Measurements from ENCODE around the gene IRF1.

Gene IRF1

DNA sequence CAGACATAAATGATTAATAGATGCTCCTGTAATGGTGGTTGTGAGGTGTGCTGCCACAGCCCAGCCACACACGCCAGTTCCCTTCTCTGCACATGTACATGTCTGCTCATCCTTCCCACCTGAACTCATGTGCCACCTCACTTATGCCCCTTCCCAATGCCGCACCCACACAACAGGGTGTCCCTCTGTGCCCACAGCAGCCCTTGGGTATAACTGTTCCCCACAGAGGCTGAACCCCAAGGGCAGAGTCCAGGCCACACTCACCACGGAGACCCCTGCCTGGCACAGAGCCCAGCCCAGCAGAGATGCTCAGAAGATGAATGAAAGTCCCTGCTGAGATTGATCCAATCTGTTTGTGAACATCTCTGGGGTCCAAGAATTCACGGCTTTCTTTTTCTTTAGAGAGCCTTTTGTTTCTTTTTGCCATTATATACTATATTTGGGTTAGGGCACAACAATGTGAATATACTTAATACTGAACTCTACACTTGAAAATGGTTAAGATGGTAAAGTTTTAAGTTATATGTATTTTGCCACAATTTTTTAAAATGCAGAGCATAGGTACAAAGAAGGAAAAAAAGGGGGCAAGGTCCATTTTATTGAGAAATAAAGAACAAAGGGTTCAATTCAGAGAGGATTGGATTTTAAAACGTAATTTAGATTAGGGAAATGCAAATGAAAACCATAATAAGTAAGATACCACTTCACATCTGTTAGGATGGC lies 29.6 kb downstream of the IRF1 start:
- no peak for DNase-seq (ENCODE audit: low read depth)

DNA sequence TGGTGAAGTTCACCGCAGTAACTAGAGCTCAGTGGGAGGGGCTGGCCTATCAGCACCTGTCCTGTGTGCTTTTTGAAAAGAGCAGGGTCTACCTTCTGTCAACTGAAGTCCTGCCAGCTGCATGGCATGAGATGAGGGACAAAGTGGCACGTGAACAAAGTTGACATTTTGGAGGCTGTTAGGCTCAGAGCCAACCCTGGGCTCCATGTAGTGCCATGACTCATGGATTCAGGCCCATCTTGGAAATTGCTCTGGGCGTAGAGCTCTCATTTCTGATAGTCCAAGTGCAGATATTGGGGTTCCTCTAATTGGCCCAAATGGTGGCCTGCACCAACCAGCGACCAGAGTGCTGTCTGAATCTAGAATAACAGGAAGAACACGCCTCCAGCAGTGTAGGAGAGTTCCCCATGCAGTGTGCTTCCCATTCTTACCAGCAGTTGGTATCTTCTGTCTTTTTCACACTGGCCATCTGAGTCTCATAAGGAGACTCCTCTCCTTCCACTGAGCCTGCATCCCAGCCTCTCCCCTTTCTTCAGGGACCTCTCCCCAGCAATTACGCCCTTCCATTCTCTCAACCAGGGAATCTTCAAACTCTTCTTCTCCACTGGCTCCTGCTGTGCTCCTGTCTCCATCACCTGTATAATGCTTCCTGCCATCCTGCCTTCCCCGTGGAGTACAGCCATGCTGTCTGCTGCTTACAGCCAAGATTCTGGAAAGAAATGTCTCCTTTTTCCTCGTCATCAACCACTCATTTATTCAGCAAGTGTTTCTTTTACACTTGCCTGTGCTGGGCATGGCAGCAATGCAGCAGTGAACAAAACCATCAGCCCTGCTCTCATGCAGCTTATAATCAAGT lies 30.4 kb downstream of the IRF1 start:
- DNase-seq (ENCODE audit: low read depth), result no peak

DNA sequence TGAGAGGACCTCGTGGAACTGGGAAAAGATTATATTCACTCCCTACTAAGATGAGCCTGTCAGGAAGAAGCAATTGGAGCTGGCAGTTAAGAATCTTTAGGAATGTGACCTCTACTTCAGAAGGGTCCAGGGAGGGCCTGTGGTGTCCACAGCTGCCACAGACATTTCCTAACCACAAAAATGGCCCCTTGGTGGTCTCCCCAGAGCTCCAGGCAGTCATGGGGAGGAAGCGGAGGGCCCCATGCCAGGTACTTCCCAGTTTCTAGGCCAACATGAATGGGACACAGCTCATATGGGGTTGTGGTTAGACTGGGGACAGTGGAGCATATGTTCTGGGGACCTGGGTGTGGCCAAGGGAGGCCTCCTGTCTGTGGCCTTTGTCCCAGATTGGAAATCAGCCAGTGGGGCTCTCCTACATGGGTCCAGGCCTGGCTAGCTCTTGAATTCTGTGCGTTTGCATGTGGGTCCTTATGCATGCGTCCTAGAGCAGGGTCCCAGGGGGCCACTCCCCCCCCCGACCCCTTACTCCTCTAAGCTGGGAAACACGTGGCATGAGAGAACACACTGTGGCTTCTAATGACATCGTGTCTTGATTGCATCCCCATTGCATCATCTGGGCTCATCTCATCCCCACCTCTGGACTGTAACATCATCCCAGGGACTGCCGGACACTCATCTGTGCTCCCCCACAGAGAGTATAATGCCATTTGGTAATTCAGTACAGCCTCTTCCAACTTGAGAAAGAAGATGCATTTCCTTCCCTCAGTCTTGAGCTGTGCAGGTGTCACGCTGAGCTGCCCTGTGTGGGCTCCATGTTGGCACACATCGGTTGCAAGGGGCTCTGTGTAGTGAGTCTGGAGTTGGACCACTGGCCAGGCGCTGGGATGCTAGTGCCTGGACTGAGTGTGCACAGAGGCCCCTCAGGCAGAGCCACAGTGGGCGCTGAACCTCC lies 31.3 kb downstream of the IRF1 start:
- peak; percentile 93 for DNase-seq (ENCODE audit: low read depth)

DNA sequence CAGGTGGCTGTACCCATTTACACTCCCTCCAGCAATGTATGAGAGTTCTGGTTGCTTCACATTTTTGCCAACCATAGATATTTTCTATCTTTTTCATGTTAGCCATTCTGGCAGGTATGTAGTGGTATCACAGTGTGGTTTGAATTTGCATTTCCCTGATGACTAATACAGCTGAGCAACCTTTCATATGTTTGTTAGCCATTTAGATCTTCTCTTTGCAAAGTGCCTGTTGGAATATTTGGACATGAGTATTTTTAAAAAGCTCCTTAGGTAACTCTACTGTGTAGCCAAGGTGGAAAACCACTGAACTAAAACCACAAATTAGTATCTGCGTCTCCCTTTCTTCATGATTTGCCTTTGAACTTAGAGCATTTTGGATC lies 31.9 kb downstream of the IRF1 start:
- DNase-seq (ENCODE audit: low read depth), result no peak

DNA sequence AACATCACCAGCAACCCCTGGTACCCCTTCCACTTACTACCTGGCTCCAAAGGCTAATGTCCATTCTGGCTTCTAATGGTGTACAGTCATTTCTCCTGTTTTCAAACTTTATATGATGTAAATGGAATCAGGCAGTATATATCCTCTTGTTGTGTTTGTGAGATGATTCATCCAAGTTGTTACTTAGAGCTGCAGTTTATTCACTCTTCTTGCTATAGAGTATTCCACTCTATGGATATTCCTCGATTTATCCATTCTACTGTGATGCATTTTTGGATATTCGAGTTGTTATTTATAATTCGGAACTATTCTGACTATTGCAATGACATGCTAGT lies 32.4 kb downstream of the IRF1 start:
- no peak for DNase-seq (ENCODE audit: low read depth)

DNA sequence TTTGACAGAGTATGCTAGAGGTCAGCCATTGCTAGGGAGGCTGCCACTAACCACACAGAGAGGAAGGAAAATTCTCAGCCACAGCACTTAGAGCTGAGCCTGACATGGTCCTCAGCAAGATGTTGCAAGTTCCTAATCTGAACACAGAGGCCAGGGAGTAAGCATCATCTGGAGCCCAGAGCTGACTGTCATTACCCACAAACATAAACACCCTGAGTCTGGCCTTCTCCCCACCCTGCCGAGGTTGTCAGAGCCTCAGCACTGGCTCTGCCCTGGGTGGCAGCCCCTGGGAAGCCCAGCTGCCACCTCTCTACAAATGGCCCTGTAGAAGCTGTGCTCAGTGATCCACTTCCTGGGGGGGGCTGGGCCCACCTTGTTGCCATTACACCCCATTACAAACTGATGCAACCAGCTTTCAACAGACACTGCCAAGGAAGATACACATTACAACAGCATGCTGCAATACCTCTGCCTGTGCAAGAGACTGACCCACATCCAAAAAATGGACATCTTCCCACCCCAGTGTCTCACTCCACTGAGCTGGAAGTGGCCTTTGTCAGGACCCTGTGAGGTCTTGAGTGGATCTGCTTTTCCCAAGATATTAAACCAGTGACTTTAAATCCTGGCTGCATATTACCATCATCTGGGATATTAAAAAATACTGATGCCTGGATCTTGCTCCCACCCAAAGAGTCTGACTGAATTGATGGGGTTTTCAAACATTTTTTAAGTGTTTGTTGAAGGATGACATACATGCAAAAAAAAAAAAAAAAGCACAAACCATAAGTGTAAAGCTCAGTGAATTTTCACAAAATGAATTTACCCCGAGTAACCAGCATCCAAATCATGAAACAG lies 33.0 kb downstream of the IRF1 start:
- peak; percentile 94 for DNase-seq (ENCODE audit: low read depth)

DNA sequence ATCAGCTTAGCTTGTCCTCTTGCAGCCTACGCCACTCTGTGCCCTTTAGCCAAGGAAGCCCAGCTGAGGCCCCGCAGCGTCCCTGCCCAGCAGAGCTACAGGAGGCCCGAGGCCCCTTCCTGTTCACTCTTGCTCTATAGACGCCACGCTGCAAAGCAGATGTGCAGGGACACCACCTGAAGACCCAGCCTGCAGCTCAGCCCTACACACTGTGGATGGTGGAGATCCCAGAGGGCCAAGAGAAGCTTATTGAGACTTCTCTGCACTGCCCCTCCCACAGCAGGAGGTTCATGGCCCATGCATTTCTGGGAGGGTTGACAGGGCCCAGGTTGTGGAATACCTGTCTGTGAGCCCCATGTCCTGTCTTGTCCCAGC lies 33.6 kb downstream of the IRF1 start:
- DNase-seq (ENCODE audit: low read depth), result no peak

DNA sequence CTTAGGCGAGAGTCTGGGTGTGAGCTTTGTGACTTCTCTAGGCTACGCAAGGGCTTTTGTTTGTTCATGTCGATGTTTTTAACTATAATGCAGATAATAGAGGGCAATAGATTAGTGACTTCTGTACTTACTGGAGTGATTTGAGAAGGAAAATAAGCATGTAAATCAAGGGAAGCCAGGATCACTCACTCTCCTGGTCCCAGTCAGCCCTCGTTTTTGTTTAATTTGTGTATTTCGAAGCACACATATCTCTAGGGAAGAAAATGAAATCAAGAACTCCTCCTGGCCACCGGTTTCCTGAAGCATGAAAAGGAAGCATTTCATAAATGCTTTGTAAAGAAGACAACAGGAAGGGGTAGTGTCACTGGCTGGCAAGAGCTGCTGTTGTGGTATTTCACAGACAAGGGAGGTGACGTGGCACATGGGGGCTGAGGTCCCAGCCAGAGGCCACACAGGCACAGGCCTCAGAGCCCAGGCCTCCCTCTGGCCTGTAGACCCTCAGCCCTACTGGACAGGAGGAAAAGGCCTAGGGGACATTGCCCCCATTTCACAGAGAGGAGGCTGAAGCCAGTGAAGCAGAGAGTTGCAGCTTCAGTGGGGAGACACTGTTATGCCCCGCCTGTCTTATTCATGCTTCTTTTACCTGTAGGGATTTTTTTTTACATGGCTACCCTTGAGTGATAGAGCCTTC lies 34.1 kb downstream of the IRF1 start:
- no peak for DNase-seq (ENCODE audit: low read depth)

DNA sequence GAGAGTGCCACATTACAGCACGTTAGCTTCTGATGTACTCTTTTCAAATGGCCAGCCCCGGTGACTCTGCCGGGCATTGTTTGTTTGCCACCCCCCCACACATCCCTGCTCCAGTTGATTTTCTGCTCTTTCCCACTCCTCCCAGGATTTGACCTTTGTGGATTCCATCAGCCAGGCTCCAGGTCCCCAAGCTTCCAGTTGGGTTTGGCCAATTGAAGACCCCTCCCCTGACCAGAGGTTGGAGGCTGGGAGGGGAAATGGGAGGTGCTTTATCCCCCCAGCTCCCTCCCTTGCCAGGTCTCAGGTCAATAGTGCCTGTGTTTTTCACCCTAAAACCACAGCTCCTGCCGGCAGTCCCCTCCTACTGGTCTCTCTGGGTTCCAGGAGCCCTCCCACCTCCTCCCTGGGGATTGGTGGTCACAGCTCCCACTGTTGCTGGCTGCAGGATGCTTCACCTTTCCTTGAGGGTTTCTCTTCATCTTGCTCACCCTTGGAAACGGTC lies 34.9 kb downstream of the IRF1 start:
- DNase-seq (ENCODE audit: low read depth), result no peak

DNA sequence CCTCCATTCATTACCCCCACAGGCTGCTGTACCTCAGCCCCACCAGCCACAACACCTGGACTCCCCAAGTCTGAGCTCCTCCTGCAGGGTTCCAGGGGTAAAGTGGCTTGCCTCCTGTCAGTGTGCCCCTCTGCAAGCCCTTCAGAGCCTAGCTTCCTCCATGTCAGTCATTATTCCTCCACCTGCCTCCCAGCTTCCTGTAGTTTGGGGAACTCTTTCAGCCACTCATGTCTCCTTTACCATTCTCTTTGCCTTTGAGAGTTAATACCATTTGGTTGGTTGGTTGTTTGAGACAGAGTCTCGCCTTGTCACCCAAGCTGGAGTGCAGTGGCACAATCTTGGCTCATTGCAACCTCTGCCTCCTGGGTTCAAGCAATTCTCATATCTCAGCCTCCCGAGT lies 36.2 kb downstream of the IRF1 start:
- DNase-seq (ENCODE audit: low read depth), result no peak

DNA sequence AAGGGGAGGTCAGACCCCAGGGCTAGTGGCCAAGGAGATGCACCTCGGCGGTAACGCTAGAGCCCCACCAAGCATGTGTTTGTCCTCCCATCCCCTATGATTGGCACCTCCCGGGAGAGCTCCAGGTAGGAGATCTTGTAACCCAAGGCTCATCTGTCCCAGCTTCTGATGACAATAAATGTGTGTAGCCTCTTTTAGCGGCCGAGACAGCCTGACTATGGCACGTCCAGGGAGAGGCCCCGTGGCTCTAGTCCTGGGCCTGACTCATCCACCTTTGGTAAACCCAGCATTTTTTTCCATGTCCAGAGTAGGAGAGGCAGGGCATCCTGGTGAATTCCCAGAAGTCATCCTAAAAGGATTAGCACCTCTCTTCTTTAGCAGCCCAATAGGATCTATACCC lies 39.2 kb downstream of the IRF1 start:
- no peak for DNase-seq (ENCODE audit: low read depth)

DNA sequence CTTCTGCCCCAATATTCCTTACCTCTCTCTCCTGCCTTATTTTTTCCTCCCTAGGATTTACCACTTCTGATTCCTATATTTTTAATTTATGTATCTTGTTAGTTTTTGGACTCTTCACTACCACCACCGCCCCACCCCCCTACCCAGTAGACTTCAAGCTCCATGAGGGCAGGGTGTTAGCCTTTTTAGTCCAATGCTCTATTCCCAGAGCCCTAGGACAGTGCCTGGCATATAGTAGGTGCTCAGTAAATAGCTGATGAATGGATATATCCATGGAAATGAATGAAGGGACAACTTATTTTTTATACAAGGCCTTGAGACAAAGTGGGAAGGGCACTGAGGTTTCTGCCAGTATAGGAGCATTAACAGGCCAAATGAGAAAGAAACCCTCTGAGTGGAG lies 41.5 kb downstream of the IRF1 start:
- DNase-seq (ENCODE audit: low read depth), result no peak

DNA sequence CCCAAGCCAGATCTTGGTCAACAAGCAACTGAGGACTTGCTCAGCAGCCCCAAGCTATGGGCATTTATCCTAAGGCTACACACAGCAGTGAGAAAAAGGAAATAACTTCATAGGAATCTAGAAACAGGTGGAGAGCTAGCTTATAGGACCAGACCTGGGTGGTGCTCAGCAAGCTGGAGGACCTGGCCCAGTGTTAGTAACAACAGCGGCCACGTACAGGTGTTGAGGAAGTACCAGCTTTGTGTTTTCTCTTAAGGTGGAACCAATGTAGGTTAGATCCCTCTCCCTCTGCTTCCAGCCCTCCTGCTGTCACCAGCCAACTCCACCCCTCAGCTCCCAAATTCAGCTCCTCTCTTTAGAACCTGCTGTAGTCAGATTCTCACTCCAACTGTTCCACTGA lies 43.4 kb downstream of the IRF1 start:
- DNase-seq (ENCODE audit: low read depth), result no peak

DNA sequence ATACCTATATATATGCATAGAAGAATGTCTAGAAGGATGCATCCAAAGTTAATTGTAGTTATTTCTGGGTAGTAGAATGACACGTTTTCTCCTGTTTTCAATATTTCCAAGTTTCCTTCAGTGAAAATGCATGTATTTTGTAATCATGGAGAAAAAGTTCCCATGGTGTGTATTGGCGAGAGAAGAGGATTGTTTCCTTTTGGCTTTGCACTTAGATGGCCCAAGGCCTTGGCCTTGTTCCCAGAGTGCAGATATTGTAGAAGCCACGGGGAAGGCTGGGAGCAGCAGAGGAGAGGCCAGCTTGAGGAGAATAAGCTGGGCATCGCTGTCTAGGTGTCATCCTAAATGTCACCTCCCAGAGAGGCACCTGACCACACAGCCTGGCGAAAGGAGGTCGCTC lies 44.0 kb downstream of the IRF1 start:
- DNase-seq (ENCODE audit: low read depth), result peak; percentile 73

DNA sequence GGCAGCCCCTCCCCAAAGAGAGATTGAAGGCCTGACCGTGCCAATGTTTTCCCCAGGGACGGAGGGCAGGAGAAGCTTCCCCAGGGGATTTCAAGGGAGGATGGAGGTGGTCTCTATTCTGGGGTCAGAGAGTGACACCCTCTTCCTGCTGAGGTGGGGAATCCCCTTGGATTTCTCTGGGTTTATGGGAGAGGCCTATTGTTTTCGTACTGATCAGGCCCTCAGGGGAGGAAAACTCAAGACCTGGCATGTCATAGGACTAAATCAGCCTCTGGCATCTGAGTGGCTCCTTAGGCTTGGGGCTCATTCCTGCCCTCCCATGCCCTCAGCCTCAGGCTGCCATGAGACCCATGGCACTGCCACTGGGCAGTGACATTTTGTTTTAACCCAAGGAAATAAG lies 44.6 kb downstream of the IRF1 start:
- DNase-seq (ENCODE audit: low read depth), result no peak

DNA sequence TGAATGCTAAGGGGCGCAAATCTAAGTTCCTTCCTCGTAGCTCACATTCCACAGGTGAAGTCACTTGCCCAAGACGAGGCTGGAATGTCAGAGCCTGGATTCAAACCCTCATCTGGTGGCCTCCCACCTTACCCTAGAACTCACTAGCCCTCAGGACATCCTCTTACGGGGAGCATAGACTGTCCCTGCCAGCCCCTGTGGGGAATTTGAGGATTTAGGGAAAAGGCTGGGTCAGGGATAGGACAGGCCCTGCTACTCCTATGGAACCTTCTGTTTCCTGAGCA lies 45.0 kb downstream of the IRF1 start:
- no peak for DNase-seq (ENCODE audit: low read depth)

DNA sequence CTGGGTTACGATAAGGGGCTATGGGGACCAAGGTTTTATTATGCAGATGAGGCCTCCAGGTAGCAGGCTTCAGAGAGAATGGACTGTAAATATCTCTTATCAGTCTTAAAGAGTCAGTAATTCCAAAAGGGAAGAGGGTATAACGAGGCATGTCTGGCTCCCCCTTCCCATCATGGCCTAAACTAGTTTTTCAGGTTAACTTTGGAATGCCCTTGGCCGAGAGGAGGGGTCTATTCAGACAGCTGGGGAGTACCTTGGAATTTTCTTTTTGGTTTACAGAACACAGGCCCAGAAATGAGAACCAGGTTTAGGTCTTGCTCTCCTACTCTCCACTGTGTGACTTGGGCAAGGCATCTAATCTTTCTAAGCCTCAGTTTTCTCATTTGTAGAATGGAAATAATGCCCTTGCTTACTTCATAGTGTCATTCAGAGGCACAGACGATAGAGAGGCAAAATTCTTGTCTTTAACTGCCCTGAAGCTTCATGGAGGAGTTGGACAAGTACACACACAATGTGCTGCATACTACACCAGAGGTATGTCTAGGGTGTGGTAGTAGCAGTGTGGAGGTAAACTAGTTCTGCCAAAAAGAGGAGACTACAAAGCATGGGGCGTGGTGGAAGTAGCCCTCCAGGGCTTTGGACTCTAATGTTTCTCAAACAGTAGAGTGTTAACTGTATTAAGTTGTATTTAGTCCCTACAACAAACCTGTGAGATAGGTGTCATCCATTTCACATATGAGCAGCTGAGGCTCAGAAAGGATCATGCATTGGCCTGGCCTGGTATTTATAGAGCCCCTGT lies 45.5 kb downstream of the IRF1 start:
- DNase-seq (ENCODE audit: low read depth), result no peak

DNA sequence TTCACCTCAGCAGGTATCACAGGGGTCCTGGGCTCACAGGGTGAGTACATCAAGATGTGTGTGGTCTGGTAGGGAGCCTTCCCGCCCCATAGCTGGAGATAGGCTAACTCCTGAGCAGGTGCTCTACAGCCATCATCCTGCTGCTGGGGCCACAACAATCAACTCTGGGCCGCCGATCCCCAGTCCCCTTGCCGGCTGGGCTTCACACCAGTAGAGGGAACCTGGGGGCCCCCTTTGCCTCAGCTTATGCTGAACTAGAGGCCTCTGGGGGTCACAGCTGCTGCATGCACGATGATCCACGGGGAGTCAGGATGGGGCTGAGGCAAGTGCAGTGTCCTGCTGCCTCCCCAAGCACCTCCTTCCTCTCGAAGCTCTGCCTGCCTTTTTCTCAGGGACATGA lies 46.5 kb downstream of the IRF1 start:
- no peak for DNase-seq (ENCODE audit: low read depth)

DNA sequence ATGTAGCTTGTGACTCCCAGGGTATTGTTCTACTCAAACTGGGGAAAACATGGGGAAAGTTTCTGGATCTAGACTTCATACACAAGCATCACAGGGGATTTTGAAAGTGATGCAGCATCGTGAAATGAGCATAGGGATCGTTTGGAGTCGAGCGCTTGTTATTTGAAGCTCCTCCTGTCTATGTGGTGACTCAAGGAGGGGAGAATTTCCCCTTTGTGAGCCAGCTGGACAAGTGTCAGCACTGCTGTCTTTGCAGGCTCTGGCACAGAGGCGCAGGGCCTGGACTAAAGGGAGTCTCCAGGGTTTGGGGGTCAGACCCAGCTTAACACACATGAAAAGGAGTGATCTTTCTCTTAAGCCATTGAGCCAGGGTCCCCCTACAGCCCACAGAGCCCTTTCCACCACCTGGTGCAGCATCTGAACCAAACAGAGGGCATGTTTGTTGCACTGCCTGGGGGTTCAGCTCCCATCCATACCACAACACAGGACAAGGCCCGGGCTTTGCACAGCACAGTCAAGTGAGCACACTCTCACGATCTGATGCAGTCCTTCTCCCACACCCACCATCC lies 51.0 kb downstream of the IRF1 start:
- DNase-seq (ENCODE audit: low read depth), result peak; percentile 96

DNA sequence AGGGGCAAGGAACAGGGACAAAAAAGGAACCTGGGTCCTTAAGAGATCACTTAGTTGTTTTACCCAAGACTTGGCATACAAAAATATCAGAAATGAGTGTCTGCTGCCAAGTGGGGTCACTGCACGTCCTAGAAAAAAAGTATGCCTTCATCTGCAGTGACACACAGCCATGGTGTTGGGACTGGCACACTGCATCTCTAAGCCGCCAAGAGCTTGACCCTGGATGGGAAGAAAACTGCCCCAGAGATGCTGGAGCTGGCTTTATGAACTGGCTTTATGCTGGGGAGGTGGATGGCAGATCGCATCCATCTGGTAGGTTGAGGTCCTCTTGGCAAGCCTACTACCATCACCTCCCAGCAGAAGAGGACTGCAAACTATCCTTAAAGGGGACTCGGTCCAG lies 51.7 kb downstream of the IRF1 start:
- DNase-seq (ENCODE audit: low read depth), result no peak

Measured in fibroblast of the conjunctiva (primary cell).